H54 (cell line): ENCODE measurements around the gene GAGE13.
"Not testable (repeated sequence)": the region's sequence is repeated elsewhere in the genome, so short reads cannot be mapped to it uniquely, and the experiment has no call there.

ENCODE experiments used
- DNase-seq: peaks from one replicate; pipeline ENCODE4 v3.0.0; 2011; ENCODE audit warnings: low spot score, mixed read lengths; ENCODE audit not compliant: insufficient read length
- FAIRE-seq: peaks from 3 replicates; lab custom pipeline; 2011; peaks lifted over from hg19 to GRCh38; lab: Jason Lieb, UNC
- POLR2A ChIP-seq: IDR thresholded peaks from 2 replicates; pipeline ENCODE4 v1.6.1; 2011; ENCODE audit warnings: low read depth, mild to moderate bottlenecking, low read length

GAGE13 gene

DNA sequence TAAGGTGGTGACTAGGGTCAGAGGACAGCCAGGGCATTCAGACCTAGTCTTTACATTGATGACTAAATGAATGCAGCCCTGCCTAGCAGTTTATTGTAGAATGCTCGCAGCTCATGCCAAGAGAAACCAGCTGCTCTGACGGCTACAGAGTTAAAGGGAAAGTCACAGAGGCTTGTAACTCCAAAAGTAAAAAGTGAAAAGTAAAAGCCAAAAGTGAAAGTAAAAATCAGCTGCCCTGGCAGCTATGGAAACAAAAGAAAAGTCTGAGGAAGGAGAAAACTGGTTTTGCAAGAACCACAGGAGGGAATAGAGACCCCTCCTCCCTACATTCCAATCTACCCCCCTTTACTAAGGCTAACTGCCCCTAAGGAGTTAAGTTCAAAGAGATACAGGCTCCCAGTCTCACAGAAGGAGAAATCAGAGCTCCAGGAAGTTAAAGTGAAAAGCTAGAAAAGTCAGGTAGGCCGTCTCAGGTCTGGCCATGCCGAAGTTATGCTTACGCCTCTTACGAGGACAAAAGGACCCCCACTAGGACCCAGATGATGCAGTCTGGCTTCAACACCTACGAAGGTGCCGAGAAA lies 21.9 kb upstream of the GAGE13 start:
- no peak for DNase-seq
- FAIRE-seq = no peak
- TF ChIP-seq POLR2A = no peak

DNA sequence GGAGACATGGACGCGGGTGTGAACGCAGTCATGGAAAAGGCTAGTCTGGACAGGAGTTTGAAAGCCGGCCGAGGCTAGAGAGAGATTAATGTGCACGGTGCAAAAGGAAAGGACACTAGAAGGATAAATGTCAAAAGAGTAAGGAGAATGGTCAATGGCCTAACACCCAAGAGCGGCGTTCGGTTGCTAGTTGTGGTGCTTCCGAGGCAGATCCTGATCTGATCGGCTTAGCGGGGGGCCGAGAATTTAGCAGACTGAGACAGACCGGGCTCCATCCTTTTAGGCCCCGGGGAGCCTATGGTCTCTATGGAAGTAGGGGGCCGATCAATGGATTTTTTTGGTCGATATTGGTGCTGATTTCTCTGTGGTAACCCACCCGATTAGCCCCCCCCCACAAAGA lies 21.0 kb upstream of the GAGE13 start:
- DNase-seq (no peak), FAIRE-seq (no peak)
- TF ChIP-seq POLR2A = no peak

DNA sequence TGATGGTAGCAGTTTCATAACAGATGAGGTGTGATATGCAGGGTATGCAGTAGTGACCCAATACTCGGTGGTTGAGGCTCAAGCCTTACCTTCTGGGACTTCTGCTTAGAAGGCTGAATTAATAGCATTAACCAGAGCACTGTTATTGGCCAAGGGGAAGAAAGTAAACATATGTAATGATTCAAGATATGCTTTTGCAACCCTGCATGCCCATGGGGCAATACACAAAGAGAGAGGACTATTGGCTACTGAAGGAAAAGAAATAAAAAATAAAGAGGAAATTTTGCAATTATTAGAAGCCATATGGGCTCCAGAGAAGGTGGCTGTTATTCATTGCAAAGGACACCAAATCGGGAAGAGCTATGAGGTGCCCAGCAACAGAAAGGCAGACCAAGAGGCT lies 19.2 kb upstream of the GAGE13 start:
- FAIRE-seq (no peak), DNase-seq (no peak)
- TF ChIP-seq POLR2A = no peak

DNA sequence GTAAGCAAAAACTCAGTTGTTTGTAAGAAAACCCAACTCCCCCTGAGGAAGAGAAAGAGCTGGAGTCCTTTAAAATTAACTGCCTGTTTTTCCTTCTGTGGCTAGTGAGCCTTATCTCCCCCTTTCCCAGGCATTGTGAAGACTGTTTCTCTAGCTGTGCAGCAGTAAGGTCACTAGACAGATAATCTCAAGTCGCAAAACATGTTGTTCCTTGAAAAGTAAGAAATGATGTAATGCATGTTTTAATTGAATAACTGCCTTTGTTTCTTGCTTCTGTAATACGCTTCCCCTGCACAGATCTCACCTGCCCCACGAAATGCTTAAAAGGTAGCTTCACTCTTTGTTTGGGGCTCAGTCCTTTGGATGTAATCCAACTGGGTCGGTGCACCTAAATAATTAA lies 15.3 kb upstream of the GAGE13 start:
- FAIRE-seq (no peak), DNase-seq (no peak)
- no peak for TF ChIP-seq POLR2A

DNA sequence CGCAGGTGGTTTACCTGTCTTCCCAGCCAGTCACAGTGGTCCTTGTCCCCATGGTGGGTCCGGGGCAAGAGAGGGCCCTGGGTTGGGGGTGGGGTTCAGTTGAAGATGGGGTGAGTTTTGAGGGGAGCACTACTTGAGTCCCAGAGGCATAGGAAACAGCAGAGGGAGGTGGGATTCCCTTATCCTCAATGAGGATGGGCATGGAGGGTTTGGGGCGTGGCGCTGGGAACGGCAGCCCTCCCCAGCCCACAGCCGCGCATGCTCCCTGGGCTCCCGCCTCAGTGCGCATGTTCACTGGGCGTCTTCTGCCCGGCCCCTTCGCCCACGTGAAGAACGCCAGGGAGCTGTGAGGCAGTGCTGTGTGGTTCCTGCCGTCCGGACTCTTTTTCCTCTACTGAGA lies 9.6 kb upstream of the GAGE13 start, which contains the start of gene GAGE12J:
TSS of gene GAGE12J (plus strand) at position 301 of the 400 bp plus-strand sequence. CDS start 1,157 bp downstream, outside the sequence.
- not testable (repeated sequence) for DNase-seq, FAIRE-seq

DNA sequence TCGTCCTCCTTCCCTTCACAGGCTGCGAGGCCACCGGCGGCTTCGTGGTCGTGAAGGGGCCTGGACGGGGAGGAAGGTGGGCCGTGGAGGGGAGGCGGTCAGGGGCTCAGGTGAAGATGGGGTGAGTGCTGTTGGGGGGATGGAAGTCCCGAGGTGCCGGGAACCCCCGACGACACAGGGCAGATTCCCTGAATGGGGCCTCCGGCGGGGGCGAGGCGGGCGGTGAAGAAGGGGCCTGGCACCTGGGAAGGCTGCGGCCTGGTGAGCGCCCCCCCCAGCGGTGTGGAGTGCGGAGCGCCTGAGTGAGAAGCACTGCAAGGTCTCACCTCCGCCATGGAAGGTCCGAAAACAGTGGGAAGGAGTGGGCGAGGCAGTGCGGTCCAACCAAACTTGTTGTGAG lies 9.1 kb upstream of the GAGE13 start:
- FAIRE-seq, DNase-seq: not testable (repeated sequence)

DNA sequence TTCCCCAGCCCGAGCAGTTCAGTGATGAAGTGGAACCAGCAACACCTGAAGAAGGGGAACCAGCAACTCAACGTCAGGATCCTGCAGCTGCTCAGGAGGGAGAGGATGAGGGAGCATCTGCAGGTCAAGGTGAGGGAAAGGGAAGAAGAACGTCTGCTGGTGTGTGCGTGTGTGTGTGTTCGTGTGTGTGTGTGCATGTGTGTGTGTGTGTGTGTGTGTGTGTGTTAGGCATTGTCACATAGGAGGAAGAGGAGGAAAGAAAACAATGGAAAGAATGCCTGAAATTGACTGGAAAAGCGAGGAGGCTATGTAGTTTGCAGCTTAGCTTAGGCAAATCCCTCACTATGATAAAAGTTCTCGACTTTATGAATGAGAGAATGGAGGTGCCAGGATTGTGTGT lies 7.6 kb upstream of the GAGE13 start:
- FAIRE-seq, DNase-seq: not testable (repeated sequence)

DNA sequence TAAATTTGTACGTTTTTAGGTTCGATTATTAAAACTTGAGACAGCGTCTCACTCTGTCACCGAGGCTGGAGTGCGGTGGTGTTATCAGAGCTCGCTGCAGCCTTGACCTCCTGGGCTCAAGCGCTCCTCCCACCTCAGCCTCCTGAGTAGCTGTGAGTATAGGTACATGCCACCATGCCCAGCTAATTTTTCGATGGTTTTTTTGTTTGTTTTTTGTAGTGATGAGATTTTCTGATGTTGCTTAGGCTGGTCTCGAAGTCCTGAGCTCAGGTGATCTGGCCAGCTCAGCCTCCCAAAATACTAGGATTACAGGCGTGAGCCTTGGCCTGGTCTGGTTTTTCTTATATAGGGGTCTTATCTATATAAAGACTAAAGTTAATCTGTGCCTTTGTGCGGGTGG lies 961 bp upstream of the GAGE13 start:
- DNase-seq, FAIRE-seq: not testable (repeated sequence)

DNA sequence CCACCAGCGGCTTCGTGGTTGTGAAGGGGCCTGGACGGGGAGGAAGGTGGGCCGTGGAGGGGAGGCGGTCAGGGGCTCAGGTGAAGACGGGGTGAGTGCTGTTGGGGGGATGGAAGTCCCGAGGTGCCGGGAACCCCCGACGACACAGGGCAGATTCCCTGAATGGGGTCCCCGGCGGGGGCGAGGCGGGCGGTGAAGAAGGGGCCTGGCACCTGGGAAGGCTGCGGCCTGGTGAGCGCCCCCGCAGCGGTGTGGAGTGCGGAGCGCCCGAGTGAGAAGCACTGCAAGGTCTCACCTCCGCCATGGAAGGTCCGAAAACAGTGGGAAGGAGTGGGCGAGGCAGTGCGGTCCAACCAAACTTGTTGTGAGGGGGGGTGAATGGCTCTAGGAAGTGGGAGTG lies 459 bp downstream of the GAGE13 start:
- not testable (repeated sequence) for DNase-seq, FAIRE-seq

DNA sequence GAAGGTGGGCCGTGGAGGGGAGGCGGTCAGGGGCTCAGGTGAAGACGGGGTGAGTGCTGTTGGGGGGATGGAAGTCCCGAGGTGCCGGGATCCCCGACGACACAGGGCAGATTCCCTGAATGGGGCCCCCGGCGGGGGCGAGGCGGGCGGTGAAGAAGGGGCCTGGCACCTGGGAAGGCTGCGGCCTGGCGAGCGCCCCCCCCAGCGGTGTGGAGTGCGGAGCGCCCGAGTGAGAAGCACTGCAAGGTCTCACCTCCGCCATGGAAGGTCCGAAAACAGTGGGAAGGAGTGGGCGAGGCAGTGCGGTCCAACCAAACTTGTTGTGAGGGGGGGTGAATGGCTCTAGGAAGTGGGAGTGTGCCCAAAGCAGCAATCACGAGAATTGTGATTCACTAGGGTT lies 10.1 kb downstream of the GAGE13 start:
- DNase-seq, FAIRE-seq: not testable (repeated sequence)

DNA sequence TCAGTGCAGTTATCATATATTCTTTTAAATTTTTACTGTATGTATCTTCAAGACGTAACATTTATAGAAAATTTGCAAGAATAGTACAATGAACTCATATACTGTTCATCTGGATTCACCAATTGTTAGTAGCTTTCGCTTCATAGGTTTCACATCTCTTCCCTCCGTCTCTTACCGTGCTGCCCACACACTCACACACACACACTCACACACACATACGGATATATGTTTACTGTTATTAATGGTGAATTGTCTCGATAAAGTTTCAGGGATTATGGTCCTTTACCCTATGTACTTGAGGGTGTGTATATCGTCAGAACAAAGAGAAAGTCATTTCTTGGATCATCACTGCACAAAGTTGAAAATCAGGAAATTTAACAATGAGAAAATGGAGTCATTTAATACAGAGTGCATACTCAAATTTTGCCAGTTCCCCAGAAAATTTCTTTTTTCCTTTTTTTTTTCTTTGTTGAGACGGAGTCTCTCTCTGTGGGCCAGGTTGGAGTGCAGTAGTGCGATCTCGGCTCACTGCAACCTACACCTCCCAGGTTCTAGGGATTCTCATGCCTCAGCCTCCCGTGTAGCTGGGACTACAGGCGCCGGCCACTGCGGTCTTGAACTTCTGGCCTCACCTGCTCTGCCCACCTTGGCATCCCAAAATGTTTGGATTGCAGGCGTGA lies 13.3 kb downstream of the GAGE13 start:
- not testable (repeated sequence) for FAIRE-seq, DNase-seq

DNA sequence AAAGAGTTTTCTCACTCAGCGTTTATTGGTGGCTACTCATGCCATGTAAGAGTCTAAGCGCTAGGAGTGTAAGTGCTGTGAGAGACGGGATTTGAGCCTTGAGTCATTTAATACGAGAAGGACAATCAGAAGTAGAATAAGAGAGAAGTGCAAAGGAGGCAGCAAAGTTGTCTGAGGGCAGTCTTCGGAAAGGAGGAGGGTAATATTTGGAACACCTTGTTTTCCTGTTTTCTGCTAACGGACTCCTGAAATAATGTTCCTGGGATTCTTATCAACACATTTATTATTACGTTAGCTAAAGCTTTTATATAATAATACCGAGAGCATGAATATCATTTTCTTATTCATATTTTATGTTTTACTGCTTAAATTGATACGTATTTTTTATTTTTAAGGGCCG lies 14.0 kb downstream of the GAGE13 start:
- not testable (repeated sequence) for FAIRE-seq, DNase-seq

DNA sequence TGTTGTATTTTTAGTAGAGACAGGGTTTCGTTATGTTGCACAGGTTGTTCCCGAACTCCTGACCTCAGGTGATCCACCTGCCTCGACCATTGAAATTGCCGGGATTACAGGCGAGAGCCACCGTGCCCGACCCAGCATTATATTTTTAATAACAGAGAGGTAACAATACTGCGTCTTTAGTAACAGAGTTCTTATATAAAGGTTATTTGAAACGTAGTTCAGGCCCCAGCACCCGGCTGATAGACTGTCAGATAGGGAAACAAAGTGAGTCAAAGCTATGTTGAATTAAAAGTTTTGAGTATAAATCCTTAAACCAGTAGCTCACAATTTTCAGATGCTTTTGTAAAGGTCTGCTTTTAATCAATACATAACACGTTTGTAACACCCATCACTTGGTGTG lies 14.8 kb downstream of the GAGE13 start:
- not testable (repeated sequence) for DNase-seq, FAIRE-seq
